Fibroblast of lung (primary cell): ENCODE data around the gene PLD1. TPM values are rescaled to one million over a fixed set of nuclear protein-coding genes. Genes with fewer than 3 reads are reported as not detected.

Experiments used
- DNase-seq, 2 donors: peaks; one replicate each; pipeline versions ENCODE4 v3.0.0 to v3.0.0-alpha.2; 2010; ENCODE audit warnings: low read depth in 2 of 2
- H2AFZ ChIP-seq: 2 replicates; pipeline ENCODE4 v1.5.1; 2012; ENCODE audit warnings: low read length, control low read depth, inconsistent platforms
- H3K27ac ChIP-seq: 2 replicates; pipeline ENCODE4 v1.5.1; 2011; ENCODE audit warnings: low read length, control low read depth; ENCODE audit not compliant: insufficient read depth
- H3K27me3 ChIP-seq: 2 replicates; pipeline ENCODE4 v1.5.1; 2011; ENCODE audit warnings: mild to moderate bottlenecking, low read length; ENCODE audit not compliant: control insufficient read depth, insufficient read depth
- H3K36me3 ChIP-seq: 2 replicates; pipeline ENCODE4 v1.5.1; 2011; ENCODE audit warnings: low read length; ENCODE audit not compliant: control insufficient read depth, insufficient read depth
- H3K4me1 ChIP-seq: 2 replicates; pipeline ENCODE4 v1.5.1; 2011; ENCODE audit warnings: low read length; ENCODE audit not compliant: control insufficient read depth, insufficient read depth; ENCODE audit errors: extremely low read depth
- H3K4me2 ChIP-seq: 2 replicates; pipeline ENCODE4 v1.5.1; 2011; ENCODE audit warnings: low read length, control low read depth; ENCODE audit not compliant: insufficient read depth; ENCODE audit errors: extremely low read depth
- H3K4me3 ChIP-seq, 4 experiments: fragments of 200-600 bp in 1 of 4; sonication (generic) in 1 of 4; replicated peaks in 1 of 4; 2 replicates each; pipeline ENCODE4 v1.5.1; 2011 to 2016; ENCODE audit warnings: low read length in 4 of 4, low read depth in 3 of 4, mild to moderate bottlenecking in 3 of 4, control low read depth in 2 of 4, inconsistent platforms in 1 of 4, mixed read lengths in 1 of 4; ENCODE audit not compliant: insufficient read depth in 1 of 4; ENCODE audit errors: control extremely low read depth in 1 of 4
- H3K79me2 ChIP-seq: 2 replicates; pipeline ENCODE4 v1.5.1; 2012; ENCODE audit warnings: mild to moderate bottlenecking, low read length, inconsistent platforms; ENCODE audit not compliant: control insufficient read depth, insufficient read depth
- H3K9ac ChIP-seq: 2 replicates; pipeline ENCODE4 v1.5.1; 2011; ENCODE audit warnings: mild to moderate bottlenecking, low read length, control low read depth; ENCODE audit not compliant: insufficient read depth
- H3K9me3 ChIP-seq: 2 replicates; pipeline ENCODE4 v1.5.1; 2012; ENCODE audit warnings: low read depth, low read length; ENCODE audit not compliant: control insufficient read depth, insufficient read depth
- H4K20me1 ChIP-seq: 2 replicates; pipeline ENCODE4 v1.5.1; 2011; ENCODE audit warnings: low read length; ENCODE audit not compliant: control insufficient read depth, insufficient read depth; ENCODE audit errors: extremely low read depth
- CTCF ChIP-seq, 2 donors: IDR thresholded peaks in 1 of 2; conservative IDR thresholded peaks in 1 of 2; 1 replicate in 1 of 2; 2 replicates in 1 of 2; pipeline ENCODE4 v1.5.1; 2011 to 2012; ENCODE audit warnings: low read length in 2 of 2, control low read depth in 1 of 2, inconsistent platforms in 1 of 2, low read depth in 1 of 2, mild to moderate bottlenecking in 1 of 2
- EZH2 ChIP-seq: IDR thresholded peaks from 2 replicates; pipeline ENCODE4 v1.5.1; 2012; ENCODE audit warnings: low read length, control low read depth, mild to moderate bottlenecking; ENCODE audit errors: missing control alignments
- polyA plus RNA-seq, 2 donors: library from polyadenylated mRNA; depleted of rRNA in 1 of 2; stranded (reverse) in 1 of 2; unstranded in 1 of 2; fragments of >200 nt; gene quantifications; 2 replicates each; pipeline ENCODE4 v1.2.1, GENCODE V29; 2011 to 2012; ENCODE audit warnings: missing spikeins in 1 of 2
- total RNA-seq: library from RNA; depleted of rRNA; stranded (reverse); fragments of >200 nt; gene quantifications from 2 replicates; pipeline ENCODE4 v1.2.1, GENCODE V29; 2014

PLD1 gene
- total and polyA plus RNA-seq, 2 donors (not counting 1 experiment from before 2014, with no cell fraction given), result 10.8 to 18.8 TPM

- Histone ChIP-seq H3K27me3 (no peaks in the 10 kb centered on the region), H2AFZ (no peak overlapping the region), H3K27ac (no peak overlapping the region), H4K20me1 (no peaks in the 10 kb centered on the region), H3K9me3 (no peaks in the 10 kb centered on the region), H3K4me3 (no peak overlapping the region), H3K4me1 (peaks cover 5% of the 10 kb centered on the region), H3K79me2 (no peaks in the 10 kb centered on the region), H3K4me2 (no peak overlapping the region), H3K9ac (no peak overlapping the region), H3K36me3 (no peaks in the 10 kb centered on the region)
- DNase-seq, result no peak
- no peak for TF ChIP-seq EZH2
These were observed 30.1 kb upstream of the PLD1 start for GRCh38 chr3:171840445-171840810.

GRCh38 chr3:171839270-171839669 lies 29.0 kb upstream of the PLD1 start:
- Histone ChIP-seq H3K27me3 (no peaks in the 10 kb centered on the region), H3K9ac (no peak overlapping the region), H4K20me1 (no peaks in the 10 kb centered on the region), H3K9me3 (no peaks in the 10 kb centered on the region), H3K36me3 (no peaks in the 10 kb centered on the region), H3K4me2 (no peak overlapping the region), H3K4me1 (peaks cover 11% of the 10 kb centered on the region), H3K79me2 (no peaks in the 10 kb centered on the region), H2AFZ (no peak overlapping the region), H3K27ac (no peak overlapping the region), H3K4me3 (no peak overlapping the region)
- DNase-seq, result no peak
- TF ChIP-seq EZH2 (no peak), CTCF (conservative IDR thresholded peaks at IDR 0.05 in 1 of 2, IDR thresholded peaks at IDR 0.05 in 1 of 2; ENCODE audit: low read depth in 1 of 2, low read length in 2 of 2) (no peak)

GRCh38 chr3:171838218-171838720 lies 28.0 kb upstream of the PLD1 start:
- Histone ChIP-seq H4K20me1 (no peaks in the 10 kb centered on the region), H3K27ac (peak overlapping the region; percentile 72), H3K4me1 (peaks cover 15% of the 10 kb centered on the region), H3K27me3 (no peaks in the 10 kb centered on the region), H3K4me3 (peak overlapping the region; percentile 3 to 43 (median 24)), H2AFZ (peak overlapping the region; percentile 77), H3K36me3 (no peaks in the 10 kb centered on the region), H3K4me2 (peak overlapping the region; percentile 86), H3K79me2 (no peaks in the 10 kb centered on the region), H3K9me3 (no peaks in the 10 kb centered on the region), H3K9ac (peak overlapping the region; percentile 20)
- TF ChIP-seq EZH2 (no peak), CTCF (conservative IDR thresholded peaks at IDR 0.05 in 1 of 2, IDR thresholded peaks at IDR 0.05 in 1 of 2; ENCODE audit: low read depth in 1 of 2, low read length in 2 of 2) (no peak)
- DNase-seq, result peak; percentile 73 to 83
